ENCODE measurements around the gene FZD7. TPM values are rescaled to one million over a fixed set of nuclear protein-coding genes. Genes with fewer than 3 reads are reported as not detected.

Gene FZD7
- total and polyA plus RNA-seq, 9 of the 15 experiments (the other 6 are each of a cell fraction or from before 2014, with no cell fraction given), result 0.11 to 2.4 (median 0.69) TPM

DNA sequence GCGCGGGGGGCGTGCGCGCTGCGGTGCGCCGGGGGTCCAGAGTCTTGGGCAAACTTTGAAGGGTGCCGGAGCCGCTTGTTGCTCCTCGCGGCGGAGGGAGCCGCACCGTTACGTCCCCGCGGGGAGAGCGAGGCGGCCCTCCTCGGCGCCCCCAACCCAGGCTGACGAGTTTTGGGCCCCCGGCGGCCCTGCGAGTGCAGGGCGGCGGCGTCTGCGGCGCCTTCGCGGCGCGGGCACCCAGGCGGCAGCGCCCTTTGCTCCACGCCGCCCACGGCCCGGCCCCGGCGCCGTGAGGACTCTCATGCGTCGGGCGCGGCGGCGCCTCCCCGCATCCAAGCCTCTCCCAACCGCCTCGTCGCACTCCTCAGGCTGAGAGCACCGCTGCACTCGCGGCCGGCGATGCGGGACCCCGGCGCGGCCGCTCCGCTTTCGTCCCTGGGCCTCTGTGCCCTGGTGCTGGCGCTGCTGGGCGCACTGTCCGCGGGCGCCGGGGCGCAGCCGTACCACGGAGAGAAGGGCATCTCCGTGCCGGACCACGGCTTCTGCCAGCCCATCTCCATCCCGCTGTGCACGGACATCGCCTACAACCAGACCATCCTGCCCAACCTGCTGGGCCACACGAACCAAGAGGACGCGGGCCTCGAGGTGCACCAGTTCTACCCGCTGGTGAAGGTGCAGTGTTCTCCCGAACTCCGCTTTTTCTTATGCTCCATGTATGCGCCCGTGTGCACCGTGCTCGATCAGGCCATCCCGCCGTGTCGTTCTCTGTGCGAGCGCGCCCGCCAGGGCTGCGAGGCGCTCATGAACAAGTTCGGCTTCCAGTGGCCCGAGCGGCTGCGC lies 814 bp downstream of the FZD7 start (continued):
- TF ChIP-seq ZBTB43 (CRISPR knock-in tag; IDR thresholded peaks at IDR 0.05), result no peak
- no peak for TF ChIP-seq FOSL1 (tag; conservative IDR thresholded peaks at IDR 0.05)
- no peak for TF ChIP-seq ZNF134 (CRISPR knock-in tag; conservative IDR thresholded peaks at IDR 0.05)
- no peak for TF ChIP-seq ZNF165 (CRISPR knock-in tag; IDR thresholded peaks at IDR 0.05; ENCODE audit: borderline replicate concordance)
- no peak for TF ChIP-seq ZNF431 (CRISPR knock-in tag; IDR thresholded peaks at IDR 0.05)
- no peak for TF ChIP-seq SMAD1 (IDR thresholded peaks at IDR 0.05; ENCODE audit: low read depth, low read length, partially characterized antibody)
- TF ChIP-seq TEAD1 (CRISPR knock-in tag; IDR thresholded peaks at IDR 0.05), result no peak
- no peak for TF ChIP-seq SRSF9 (IDR thresholded peaks at IDR 0.05; ENCODE audit: borderline replicate concordance, low read depth, low read length)
- TF ChIP-seq KLF10 (CRISPR knock-in tag; IDR thresholded peaks at IDR 0.05), result no peak

All from K562 (cell line).